Panc1 (cell line): ENCODE measurements around the gene RGS6.

ENCODE experiments used
- POLR2AphosphoS5 ChIP-seq: IDR thresholded peaks from 2 replicates; pipeline ENCODE4 v1.6.1; 2012; ENCODE audit warnings: mild to moderate bottlenecking, low read depth, low read length, moderate library complexity
- SIN3A ChIP-seq: IDR thresholded peaks from 2 replicates; pipeline ENCODE4 v1.6.1; 2012; ENCODE audit warnings: low read depth, mild to moderate bottlenecking, low read length, moderate library complexity, borderline replicate concordance; ENCODE audit not compliant: insufficient read depth
- TF ChIP-seq, protein P1 (sequence below): fragments of 450-650 bp; IDR thresholded peaks from 2 replicates; pipeline ENCODE4 v1.5.1; 2017; ENCODE audit warnings: mild to moderate bottlenecking

DNA sequence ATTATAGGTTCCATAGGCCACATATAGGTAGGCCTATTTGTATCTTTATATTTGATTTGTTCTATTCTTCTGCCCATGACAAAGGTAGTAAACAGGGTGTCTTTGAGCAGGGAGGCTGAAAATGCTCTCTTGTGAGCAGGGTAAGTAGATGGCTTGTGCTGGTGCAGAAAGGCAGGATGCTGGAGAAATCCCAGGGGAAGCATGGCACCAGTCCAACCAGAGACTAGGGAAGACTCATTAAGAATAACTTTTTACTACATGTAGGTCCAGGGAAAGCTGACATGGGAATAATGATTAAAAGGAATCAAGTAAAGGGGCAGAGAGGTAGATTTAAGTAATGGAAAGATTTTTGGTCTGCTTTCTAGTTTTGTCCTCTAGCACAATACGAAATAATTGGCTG lies 245.0 kb downstream of the RGS6 start:
- TF ChIP-seq SIN3A (no peak), POLR2AphosphoS5 (no peak)
- TF ChIP-seq, protein P1, sequence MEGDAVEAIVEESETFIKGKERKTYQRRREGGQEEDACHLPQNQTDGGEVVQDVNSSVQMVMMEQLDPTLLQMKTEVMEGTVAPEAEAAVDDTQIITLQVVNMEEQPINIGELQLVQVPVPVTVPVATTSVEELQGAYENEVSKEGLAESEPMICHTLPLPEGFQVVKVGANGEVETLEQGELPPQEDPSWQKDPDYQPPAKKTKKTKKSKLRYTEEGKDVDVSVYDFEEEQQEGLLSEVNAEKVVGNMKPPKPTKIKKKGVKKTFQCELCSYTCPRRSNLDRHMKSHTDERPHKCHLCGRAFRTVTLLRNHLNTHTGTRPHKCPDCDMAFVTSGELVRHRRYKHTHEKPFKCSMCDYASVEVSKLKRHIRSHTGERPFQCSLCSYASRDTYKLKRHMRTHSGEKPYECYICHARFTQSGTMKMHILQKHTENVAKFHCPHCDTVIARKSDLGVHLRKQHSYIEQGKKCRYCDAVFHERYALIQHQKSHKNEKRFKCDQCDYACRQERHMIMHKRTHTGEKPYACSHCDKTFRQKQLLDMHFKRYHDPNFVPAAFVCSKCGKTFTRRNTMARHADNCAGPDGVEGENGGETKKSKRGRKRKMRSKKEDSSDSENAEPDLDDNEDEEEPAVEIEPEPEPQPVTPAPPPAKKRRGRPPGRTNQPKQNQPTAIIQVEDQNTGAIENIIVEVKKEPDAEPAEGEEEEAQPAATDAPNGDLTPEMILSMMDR, result no peak
